HEK293 (cell line): ENCODE results near the gene MUC13.

Experiments
- KLF7 ChIP-seq: fragments of 450-650 bp; formaldehyde crosslinking; IDR thresholded peaks from 2 replicates; pipeline ENCODE4 v1.5.1; 2016; ENCODE audit warnings: missing biosample characterization, missing genetic modification characterization, borderline replicate concordance
- MEIS1 ChIP-seq: sonication (generic); formaldehyde crosslinking; IDR thresholded peaks from 2 replicates; pipeline ENCODE4 v1.8.1; 2022; ENCODE audit warnings: missing genetic modification reagents, mild to moderate bottlenecking, borderline replicate concordance
- MYNN ChIP-seq: fragments of 450-650 bp; formaldehyde crosslinking; IDR thresholded peaks from 2 replicates; pipeline ENCODE4 v1.5.1; 2016; ENCODE audit warnings: missing biosample characterization, missing genetic modification characterization, borderline replicate concordance
- REPIN1 ChIP-seq: fragments of 450-650 bp; formaldehyde crosslinking; IDR thresholded peaks from 2 replicates; pipeline ENCODE4 v1.5.1; 2017; ENCODE audit warnings: missing biosample characterization, missing genetic modification characterization, low read depth
- SALL2 ChIP-seq: fragments of 450-650 bp; formaldehyde crosslinking; IDR thresholded peaks from 2 replicates; pipeline ENCODE4 v1.5.0; 2017; ENCODE audit warnings: missing biosample characterization, mild to moderate bottlenecking, missing genetic modification characterization, borderline replicate concordance
- TCF7L2 ChIP-seq: IDR thresholded peaks from 2 replicates; pipeline ENCODE4 v1.6.1; 2011; ENCODE audit warnings: low read depth, mild to moderate bottlenecking, inconsistent platforms, low read length, moderate library complexity, borderline replicate concordance
- ZNF23 ChIP-seq: fragments of 450-650 bp; formaldehyde crosslinking; IDR thresholded peaks from 2 replicates; pipeline ENCODE4 v1.5.1; 2016; ENCODE audit warnings: missing biosample characterization, missing genetic modification characterization, borderline replicate concordance
- ZNF24 ChIP-seq: fragments of 450-650 bp; formaldehyde crosslinking; IDR thresholded peaks from 2 replicates; pipeline ENCODE4 v1.5.1; 2016; ENCODE audit warnings: missing biosample characterization, missing genetic modification characterization
- ZNF561 ChIP-seq: fragments of 450-650 bp; IDR thresholded peaks from 2 replicates; pipeline ENCODE4 v1.5.1; 2018; ENCODE audit warnings: missing biosample characterization, missing genetic modification characterization, borderline replicate concordance
- TF ChIP-seq, protein P1 (sequence below): fragments of 450-650 bp; formaldehyde crosslinking; IDR thresholded peaks from 2 replicates; pipeline ENCODE4 v1.5.1; 2016; ENCODE audit warnings: missing biosample characterization, missing genetic modification characterization
- TF ChIP-seq, protein P2 (sequence below): fragments of 450-650 bp; formaldehyde crosslinking; IDR thresholded peaks from 2 replicates; pipeline ENCODE4 v1.5.1; 2016; ENCODE audit warnings: missing biosample characterization, missing genetic modification characterization, low read depth
- TF ChIP-seq, protein P3 (sequence below): fragments of 450-650 bp; formaldehyde crosslinking; IDR thresholded peaks from 2 replicates; pipeline ENCODE4 v1.5.1; 2017; ENCODE audit warnings: missing biosample characterization, missing genetic modification characterization

DNA sequence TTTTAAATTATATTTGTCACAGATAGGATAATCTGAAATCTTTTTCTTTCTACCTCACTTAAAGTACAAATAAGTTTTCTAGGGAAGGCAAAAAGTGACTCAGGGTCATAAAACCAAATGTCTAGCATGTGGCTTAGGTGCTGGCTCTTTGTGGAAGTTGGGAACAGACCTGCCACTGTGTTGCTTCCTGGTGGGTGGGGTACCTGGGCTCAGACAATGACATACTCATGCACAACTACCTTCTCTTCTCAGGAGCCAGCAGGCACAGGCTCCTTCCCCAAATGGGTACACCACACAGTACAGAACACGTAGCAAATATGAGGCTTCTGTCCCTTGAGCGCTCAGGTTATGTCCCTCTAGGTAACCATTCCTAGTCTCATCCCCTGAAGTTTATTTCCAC lies 40.1 kb upstream of the MUC13 start:
- no peak for TF ChIP-seq MYNN (tag by site-specific recombination)
- no peak for TF ChIP-seq TCF7L2
- TF ChIP-seq, protein P1, sequence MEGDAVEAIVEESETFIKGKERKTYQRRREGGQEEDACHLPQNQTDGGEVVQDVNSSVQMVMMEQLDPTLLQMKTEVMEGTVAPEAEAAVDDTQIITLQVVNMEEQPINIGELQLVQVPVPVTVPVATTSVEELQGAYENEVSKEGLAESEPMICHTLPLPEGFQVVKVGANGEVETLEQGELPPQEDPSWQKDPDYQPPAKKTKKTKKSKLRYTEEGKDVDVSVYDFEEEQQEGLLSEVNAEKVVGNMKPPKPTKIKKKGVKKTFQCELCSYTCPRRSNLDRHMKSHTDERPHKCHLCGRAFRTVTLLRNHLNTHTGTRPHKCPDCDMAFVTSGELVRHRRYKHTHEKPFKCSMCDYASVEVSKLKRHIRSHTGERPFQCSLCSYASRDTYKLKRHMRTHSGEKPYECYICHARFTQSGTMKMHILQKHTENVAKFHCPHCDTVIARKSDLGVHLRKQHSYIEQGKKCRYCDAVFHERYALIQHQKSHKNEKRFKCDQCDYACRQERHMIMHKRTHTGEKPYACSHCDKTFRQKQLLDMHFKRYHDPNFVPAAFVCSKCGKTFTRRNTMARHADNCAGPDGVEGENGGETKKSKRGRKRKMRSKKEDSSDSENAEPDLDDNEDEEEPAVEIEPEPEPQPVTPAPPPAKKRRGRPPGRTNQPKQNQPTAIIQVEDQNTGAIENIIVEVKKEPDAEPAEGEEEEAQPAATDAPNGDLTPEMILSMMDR (tag by site-specific recombination) = no peak
- TF ChIP-seq SALL2 (tag by site-specific recombination) = no peak
- no peak for TF ChIP-seq ZNF23 (tag by site-specific recombination)
- TF ChIP-seq REPIN1 = no peak
- TF ChIP-seq ZNF24 (tag by site-specific recombination) = no peak
- TF ChIP-seq, protein P2, sequence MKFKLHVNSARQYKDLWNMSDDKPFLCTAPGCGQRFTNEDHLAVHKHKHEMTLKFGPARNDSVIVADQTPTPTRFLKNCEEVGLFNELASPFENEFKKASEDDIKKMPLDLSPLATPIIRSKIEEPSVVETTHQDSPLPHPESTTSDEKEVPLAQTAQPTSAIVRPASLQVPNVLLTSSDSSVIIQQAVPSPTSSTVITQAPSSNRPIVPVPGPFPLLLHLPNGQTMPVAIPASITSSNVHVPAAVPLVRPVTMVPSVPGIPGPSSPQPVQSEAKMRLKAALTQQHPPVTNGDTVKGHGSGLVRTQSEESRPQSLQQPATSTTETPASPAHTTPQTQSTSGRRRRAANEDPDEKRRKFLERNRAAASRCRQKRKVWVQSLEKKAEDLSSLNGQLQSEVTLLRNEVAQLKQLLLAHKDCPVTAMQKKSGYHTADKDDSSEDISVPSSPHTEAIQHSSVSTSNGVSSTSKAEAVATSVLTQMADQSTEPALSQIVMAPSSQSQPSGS (tag by site-specific recombination) = no peak
- TF ChIP-seq, protein P3, sequence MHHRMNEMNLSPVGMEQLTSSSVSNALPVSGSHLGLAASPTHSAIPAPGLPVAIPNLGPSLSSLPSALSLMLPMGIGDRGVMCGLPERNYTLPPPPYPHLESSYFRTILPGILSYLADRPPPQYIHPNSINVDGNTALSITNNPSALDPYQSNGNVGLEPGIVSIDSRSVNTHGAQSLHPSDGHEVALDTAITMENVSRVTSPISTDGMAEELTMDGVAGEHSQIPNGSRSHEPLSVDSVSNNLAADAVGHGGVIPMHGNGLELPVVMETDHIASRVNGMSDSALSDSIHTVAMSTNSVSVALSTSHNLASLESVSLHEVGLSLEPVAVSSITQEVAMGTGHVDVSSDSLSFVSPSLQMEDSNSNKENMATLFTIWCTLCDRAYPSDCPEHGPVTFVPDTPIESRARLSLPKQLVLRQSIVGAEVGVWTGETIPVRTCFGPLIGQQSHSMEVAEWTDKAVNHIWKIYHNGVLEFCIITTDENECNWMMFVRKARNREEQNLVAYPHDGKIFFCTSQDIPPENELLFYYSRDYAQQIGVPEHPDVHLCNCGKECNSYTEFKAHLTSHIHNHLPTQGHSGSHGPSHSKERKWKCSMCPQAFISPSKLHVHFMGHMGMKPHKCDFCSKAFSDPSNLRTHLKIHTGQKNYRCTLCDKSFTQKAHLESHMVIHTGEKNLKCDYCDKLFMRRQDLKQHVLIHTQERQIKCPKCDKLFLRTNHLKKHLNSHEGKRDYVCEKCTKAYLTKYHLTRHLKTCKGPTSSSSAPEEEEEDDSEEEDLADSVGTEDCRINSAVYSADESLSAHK (tag by site-specific recombination) = no peak
- TF ChIP-seq MEIS1 (CRISPR knock-in tag) = no peak
- no peak for TF ChIP-seq ZNF561 (tag by site-specific recombination)
- no peak for TF ChIP-seq KLF7
